K562 (cell line): ENCODE measurements around the gene HPSE2. TPM values are rescaled to one million over a fixed set of nuclear protein-coding genes. Genes with fewer than 3 reads are reported as not detected.
A peak's percentile ranks its signal among the peaks of the same experiment; 100 is the strongest.

ENCODE experiments used
- ATAC-seq: fragments of 200-7000 bp; cut with Tn5 transposase; 3 replicates; pipeline ENCODE4 v1.9.1; 2020; ENCODE audit warnings: moderate library complexity
- BruUV-seq: library from RNA; stranded (reverse); fragments of 400-500 nt; replicated peaks from 2 replicates; lab custom pipeline; 2021; lab: Mats Ljungman, UMichigan
- CTCF ChIA-PET: fragments of 300-600 bp; formaldehyde crosslinking; extraction: SDS; loops from one replicate; lab custom pipeline; 2021; ENCODE audit warnings: low intra/inter-chr PET ratio; lab: Yijun Ruan, JAX
- POLR2A ChIA-PET: fragments of 300-600, 350-650 bp; sonication (Branson Sonifier 250); formaldehyde crosslinking; extraction: SDS; loops from one replicate; lab custom pipeline; 2021; ENCODE audit warnings: antibody characterized with exemption, inconsistent platforms; lab: Yijun Ruan, JAX
- DNase-seq, 4 experiments: peaks; one replicate each; pipeline versions ENCODE4 v3.0.0 to v3.0.0-alpha.2; 2011 to 2018; ENCODE audit warnings: low spot score in 3 of 4, mixed read lengths in 3 of 4; ENCODE audit errors: extremely low read depth in 1 of 4
- FAIRE-seq: peaks from 2 replicates; lab custom pipeline; 2011; peaks lifted over from hg19 to GRCh38; lab: Jason Lieb, UNC
- H2AFZ ChIP-seq: 2 replicates; pipeline ENCODE4 v1.6.0; 2011; ENCODE audit warnings: low read depth, low read length, control low read depth, inconsistent platforms
- H3K27ac ChIP-seq: fragments of 200-600 bp; 3 replicates; pipeline ENCODE4 v1.8.0; 2011; ENCODE audit warnings: low read depth, mild to moderate bottlenecking, control low read depth, inconsistent platforms, low read length, moderate library complexity, mixed read lengths; ENCODE audit errors: extremely low read depth
- H3K27me3 ChIP-seq, 2 experiments: fragments of 300-600 bp in 1 of 2; 2 replicates in 1 of 2; 3 replicates in 1 of 2; pipeline versions ENCODE4 v1.6.0 to v1.8.0; 2011; ENCODE audit warnings: inconsistent platforms in 2 of 2, low read length in 2 of 2, mild to moderate bottlenecking in 1 of 2, mixed read lengths in 1 of 2, moderate library complexity in 1 of 2; ENCODE audit not compliant: control insufficient read depth in 2 of 2, insufficient read depth in 2 of 2
- H3K36me3 ChIP-seq: fragments of 300-600 bp; 3 replicates; pipeline ENCODE4 v1.8.0; 2011; ENCODE audit warnings: mild to moderate bottlenecking, low read length, inconsistent platforms; ENCODE audit not compliant: control insufficient read depth, insufficient read depth
- H3K4me1 ChIP-seq, 2 experiments: fragments of 200-600 bp in 1 of 2; replicated peaks in 1 of 2; 2 replicates in 1 of 2; 3 replicates in 1 of 2; pipeline versions ENCODE4 v1.5.1 to v1.8.0; 2011; ENCODE audit warnings: inconsistent platforms in 2 of 2, low read length in 2 of 2, mild to moderate bottlenecking in 1 of 2, mixed read lengths in 1 of 2, moderate library complexity in 1 of 2; ENCODE audit not compliant: control insufficient read depth in 2 of 2, insufficient read depth in 2 of 2
- H3K4me2 ChIP-seq: 2 replicates; pipeline ENCODE4 v1.6.1; 2011; ENCODE audit warnings: low read length, control low read depth, inconsistent platforms, mixed read lengths; ENCODE audit not compliant: insufficient read depth
- H3K4me3 ChIP-seq: fragments of 200-600 bp; sonication (generic), shearing (Covaris generic); 2 replicates; pipeline ENCODE4 v1.5.1; 2016; ENCODE audit warnings: control low read depth, inconsistent platforms
- H3K79me2 ChIP-seq: fragments of 200-600 bp; 3 replicates; pipeline ENCODE4 v1.8.0; 2011; ENCODE audit warnings: low read length, inconsistent platforms; ENCODE audit not compliant: control insufficient read depth, insufficient read depth
- H3K9ac ChIP-seq, 2 experiments: 2 replicates each; pipeline versions ENCODE4 v1.6.0 to v1.6.1; 2011; ENCODE audit warnings: low read depth in 2 of 2, low read length in 2 of 2, control low read depth in 1 of 2, inconsistent platforms in 1 of 2, mild to moderate bottlenecking in 1 of 2, mixed read lengths in 1 of 2; ENCODE audit not compliant: insufficient read depth in 1 of 2
- H3K9me1 ChIP-seq: one replicate; pipeline ENCODE4 v1.6.0; 2011; ENCODE audit warnings: inconsistent platforms, mild to moderate bottlenecking, low read length, moderate library complexity; ENCODE audit not compliant: control insufficient read depth, insufficient read depth
- H3K9me3 ChIP-seq: replicated peaks from 2 replicates; pipeline ENCODE4 v1.5.1; 2011; ENCODE audit warnings: low read depth, low read length, inconsistent platforms; ENCODE audit not compliant: control insufficient read depth, insufficient read depth
- H4K20me1 ChIP-seq: replicated peaks from 2 replicates; pipeline ENCODE4 v1.6.1; 2011; ENCODE audit warnings: low read length, inconsistent platforms, mixed read lengths; ENCODE audit not compliant: control insufficient read depth, insufficient read depth
- CBFA2T2 ChIP-seq: fragments of 450-650 bp; conservative IDR thresholded peaks from 2 replicates; pipeline ENCODE4 v1.6.1; 2017; ENCODE audit warnings: mild to moderate bottlenecking
- EP400 ChIP-seq: fragments of 450-650 bp; IDR thresholded peaks from 2 replicates; pipeline ENCODE4 v1.6.1; 2017; ENCODE audit warnings: antibody characterized with exemption, mild to moderate bottlenecking, moderate library complexity
- FOXJ3 ChIP-seq: sonication (generic); formaldehyde crosslinking; IDR thresholded peaks from 2 replicates; pipeline ENCODE4 v1.4.0; 2020; ENCODE audit warnings: mild to moderate bottlenecking, missing genetic modification reagents
- ILF3 ChIP-seq: fragments of 450-650 bp; IDR thresholded peaks from 2 replicates; pipeline ENCODE4 v1.6.1; 2018; ENCODE audit warnings: antibody characterized with exemption, mild to moderate bottlenecking, moderate library complexity, borderline replicate concordance
- KLF13 ChIP-seq: fragments of 450-650 bp; IDR thresholded peaks from 2 replicates; pipeline ENCODE4 v1.6.1; 2016; ENCODE audit warnings: missing genetic modification characterization, low read depth, mild to moderate bottlenecking, missing compliant biosample characterization, moderate library complexity, borderline replicate concordance
- KLF6 ChIP-seq: fragments of 250-450 bp; sonication (Bioruptor Pico); IDR thresholded peaks from 2 replicates; pipeline ENCODE4 v1.4.0; 2020; ENCODE audit warnings: mild to moderate bottlenecking, moderate library complexity, borderline replicate concordance
- NCOA6 ChIP-seq: fragments of 450-650 bp; IDR thresholded peaks from 2 replicates; pipeline ENCODE4 v1.6.1; 2017; ENCODE audit warnings: mild to moderate bottlenecking
- NFIC ChIP-seq: fragments of 450-650 bp; IDR thresholded peaks from 2 replicates; pipeline ENCODE4 v1.6.1; 2017; ENCODE audit warnings: mild to moderate bottlenecking, inconsistent platforms
- POLR2B ChIP-seq: fragments of 450-650 bp; IDR thresholded peaks from 2 replicates; pipeline ENCODE4 v1.6.1; 2018; ENCODE audit warnings: low read depth; ENCODE audit not compliant: partially characterized antibody
- POLR2G ChIP-seq: fragments of 200-400 bp; formaldehyde crosslinking; IDR thresholded peaks from 2 replicates; pipeline ENCODE4 v1.6.1; 2017; ENCODE audit warnings: low read depth, mild to moderate bottlenecking, antibody characterized with exemption, low read length, moderate library complexity
- SREBF1 ChIP-seq: fragments of 150-350 bp; IDR thresholded peaks from 2 replicates; pipeline ENCODE4 v1.6.1; 2014; ENCODE audit warnings: antibody characterized with exemption, low read depth, low read length, borderline replicate concordance
- SRSF7 ChIP-seq: fragments of 200-400 bp; formaldehyde crosslinking; optimal IDR thresholded peaks from 2 replicates; pipeline ENCODE3; 2017; ENCODE audit warnings: mild to moderate bottlenecking, low read depth, low read length
- TBP ChIP-seq: optimal IDR thresholded peaks from 2 replicates; pipeline ENCODE3; 2011; ENCODE audit warnings: low read depth, low read length, improper control_type of control experiment
- U2AF2 ChIP-seq: fragments of 200-400 bp; formaldehyde crosslinking; optimal IDR thresholded peaks from 2 replicates; pipeline ENCODE3; 2017; ENCODE audit warnings: low read depth, mild to moderate bottlenecking, low read length
- ZC3H8 ChIP-seq: fragments of 450-650 bp; IDR thresholded peaks from 2 replicates; pipeline ENCODE4 v1.6.1; 2017
- ZNF121 ChIP-seq: sonication (generic); formaldehyde crosslinking; conservative IDR thresholded peaks from 2 replicates; pipeline ENCODE4 v1.8.0; 2022; ENCODE audit warnings: missing genetic modification reagents
- ZNF274 ChIP-seq: IDR thresholded peaks from 2 replicates; pipeline ENCODE4 v1.6.1; 2011; ENCODE audit warnings: low read depth, mild to moderate bottlenecking, low read length, moderate library complexity, borderline replicate concordance
- WGBS: fragments of 100-300 bp; shearing (Covaris generic); methylation state at CpG from one replicate; pipeline ENCODE4 v1.1.6; 2016; ENCODE audit warnings: low coverage, mixed read lengths; ENCODE audit not compliant: insufficient coverage; ENCODE audit errors: missing lambda C conversion rate; 5-methylcytosine and 5-hydroxymethylcytosine counted together
- in situ Hi-C: fragments of 300-500 bp; cut with MboI; formaldehyde crosslinking; loops from 4 replicates; pipeline ENCODE4 v1.15.0; 2018; ENCODE audit warnings: inconsistent platforms, mixed read lengths
- intact Hi-C: fragments of 100-400 bp; cut with micrococcal nuclease; formaldehyde crosslinking; loops from 2 replicates; pipeline ENCODE4 v1.14.2; 2022
- polyA plus RNA-seq, 8 experiments: library from polyadenylated mRNA; depleted of rRNA in 4 of 8; stranded (reverse) in 5 of 8; unstranded in 3 of 8; fragments of >200 nt; fragmentation: Nextera tagmentation in 2 of 8; fragmentation: Illumina TruSeq in 1 of 8; extraction: Ambion mirVana in 2 of 8; extraction: Trizol in 1 of 8; gene quantifications; 2 replicates each; pipeline versions ENCODE4 v1.2.1 to v1.2.3, GENCODE V29; 2011 to 2014; ENCODE audit warnings: inconsistent platforms in 1 of 8, missing spikeins in 1 of 8
- total RNA-seq, 7 experiments: library from RNA; depleted of rRNA in 6 of 7; stranded (reverse); fragments of >200 nt in 6 of 7; fragmentation: Illumina TruSeq in 2 of 7; extraction: Trizol in 2 of 7; gene quantifications; 2 replicates each; pipeline versions ENCODE4 v1.2.1 to v1.2.3, GENCODE V29; 2011 to 2021; ENCODE audit warnings: low replicate concordance in 1 of 7
- TF ChIP-seq, protein P1 (sequence below): sonication (generic); formaldehyde crosslinking; IDR thresholded peaks from 2 replicates; pipeline ENCODE4 v1.8.0; 2022; ENCODE audit warnings: mild to moderate bottlenecking, low read depth, missing genetic modification reagents

Gene HPSE2
- total and polyA plus RNA-seq, 9 of the 15 experiments (the other 6 are each of a cell fraction or from before 2014, with no cell fraction given) = 0.03 to 0.10 (median 0.04) TPM; not detected in 2

DNA sequence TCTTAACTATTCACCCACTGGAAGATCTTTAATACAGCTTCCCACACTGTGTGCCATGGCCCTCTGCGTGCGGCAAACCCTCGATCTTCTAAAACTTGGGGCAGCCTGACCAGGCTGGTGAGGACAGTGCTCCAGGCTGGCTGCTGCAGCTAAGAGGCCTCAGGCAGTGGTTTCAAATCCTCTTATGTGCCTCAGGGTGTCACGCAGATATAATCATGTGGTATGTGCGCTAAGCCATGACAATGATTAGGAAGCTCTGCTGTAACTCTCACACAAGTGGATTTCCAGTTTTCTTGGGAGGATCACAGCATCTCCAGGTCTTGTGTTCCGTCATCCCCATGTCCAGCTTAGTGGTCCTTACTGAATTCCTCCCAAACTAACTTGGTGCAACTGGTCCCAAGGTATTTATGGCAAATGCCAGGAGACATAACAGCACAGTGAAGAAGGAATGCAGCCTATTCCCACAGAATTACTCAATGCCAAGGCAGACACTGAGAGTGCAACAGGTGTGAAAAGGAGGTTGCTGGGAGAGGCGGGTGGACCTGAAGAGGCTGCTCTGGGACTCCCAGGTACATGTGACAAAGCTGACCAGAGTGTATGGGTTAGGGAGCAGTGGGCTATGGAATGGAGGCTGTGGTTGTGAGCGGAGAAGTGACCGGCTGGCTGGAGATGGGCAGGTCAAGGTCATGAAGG is 791.2 kb downstream of the HPSE2 start:
- FAIRE-seq (no peak), DNase-seq (no peak), ATAC-seq (no peak)
- intact Hi-C loops = no loop called here
- Histone ChIP-seq H3K9me3 (no peaks in the 10 kb centered on the region; the same call in 1 of the 2 replicates), H3K79me2 (peaks cover 35% of the 10 kb centered on the region), H3K36me3 (peaks cover 56% of the 10 kb centered on the region), H3K4me1 (peaks cover 5 to 12% of the 10 kb centered on the region in 2 experiments; a peak in 4 of 5 replicates), H3K27ac (no peak overlapping the region), H3K4me3 (no peak overlapping the region), H3K9ac (peak overlapping the region in 1 of 2 experiments; percentile 95; a peak in 1 of 4 replicates), H3K27me3 (no peaks in the 10 kb centered on the region), H3K4me2 (no peak overlapping the region), H3K9me1 (no peaks in the 10 kb centered on the region), H4K20me1 (no peaks in the 10 kb centered on the region), H2AFZ (no peak overlapping the region)
- POLR2A ChIA-PET = interaction anchor here (0.6 kb wide), 2 partner anchors 9 to 50 kb away, joined by 3 read pairs; no protein-coding TSS in a partner anchor
- 99% methylated on average over 7 of the region's 9 CpGs for WGBS
- BruUV-seq = no TSS peak
- CTCF ChIA-PET = no interaction called here
- in situ Hi-C loops = no loop called here
- no peak for TF ChIP-seq SRSF7
- TF ChIP-seq TBP = no peak
- TF ChIP-seq KLF6 = no peak
- no peak for TF ChIP-seq NCOA6
- no peak for TF ChIP-seq ZNF121 (CRISPR knock-in tag)
- no peak for TF ChIP-seq ZNF274
- TF ChIP-seq CBFA2T2 = no peak
- no peak for TF ChIP-seq POLR2G
- TF ChIP-seq, protein P1, sequence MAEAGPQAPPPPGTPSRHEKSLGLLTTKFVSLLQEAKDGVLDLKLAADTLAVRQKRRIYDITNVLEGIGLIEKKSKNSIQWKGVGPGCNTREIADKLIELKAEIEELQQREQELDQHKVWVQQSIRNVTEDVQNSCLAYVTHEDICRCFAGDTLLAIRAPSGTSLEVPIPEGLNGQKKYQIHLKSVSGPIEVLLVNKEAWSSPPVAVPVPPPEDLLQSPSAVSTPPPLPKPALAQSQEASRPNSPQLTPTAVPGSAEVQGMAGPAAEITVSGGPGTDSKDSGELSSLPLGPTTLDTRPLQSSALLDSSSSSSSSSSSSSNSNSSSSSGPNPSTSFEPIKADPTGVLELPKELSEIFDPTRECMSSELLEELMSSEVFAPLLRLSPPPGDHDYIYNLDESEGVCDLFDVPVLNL (CRISPR knock-in tag) = no peak
- TF ChIP-seq KLF13 (tag) = no peak
- TF ChIP-seq SREBF1 = no peak
- no peak for TF ChIP-seq EP400
- no peak for TF ChIP-seq ZC3H8
- no peak for TF ChIP-seq POLR2B
- TF ChIP-seq ILF3 = no peak
- TF ChIP-seq FOXJ3 = no peak
- no peak for TF ChIP-seq U2AF2
- TF ChIP-seq NFIC = no peak
